ENCODE data around the gene SDS. TPM values are rescaled to one million over a fixed set of nuclear protein-coding genes. Genes with fewer than 3 reads are reported as not detected.

Gene SDS, protein sequence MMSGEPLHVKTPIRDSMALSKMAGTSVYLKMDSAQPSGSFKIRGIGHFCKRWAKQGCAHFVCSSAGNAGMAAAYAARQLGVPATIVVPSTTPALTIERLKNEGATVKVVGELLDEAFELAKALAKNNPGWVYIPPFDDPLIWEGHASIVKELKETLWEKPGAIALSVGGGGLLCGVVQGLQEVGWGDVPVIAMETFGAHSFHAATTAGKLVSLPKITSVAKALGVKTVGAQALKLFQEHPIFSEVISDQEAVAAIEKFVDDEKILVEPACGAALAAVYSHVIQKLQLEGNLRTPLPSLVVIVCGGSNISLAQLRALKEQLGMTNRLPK
- total RNA-seq (2014; rRNA removed; shearing (Covaris generic)) = not detected in 2 replicates

- peak; percentile 61 for DNase-seq (ENCODE audit: low read depth)
Observed at GRCh38 chr12:113403435-113404415, at the start of gene SDS. TSS of gene SDS (minus strand) at chr12:113403887. CDS start at chr12:113399708, 4,179 bp downstream.

- no peak for DNase-seq (ENCODE audit: low read depth)
Observed at GRCh38 chr12:113453330-113453729, 49.6 kb upstream of the SDS start.

DNA sequence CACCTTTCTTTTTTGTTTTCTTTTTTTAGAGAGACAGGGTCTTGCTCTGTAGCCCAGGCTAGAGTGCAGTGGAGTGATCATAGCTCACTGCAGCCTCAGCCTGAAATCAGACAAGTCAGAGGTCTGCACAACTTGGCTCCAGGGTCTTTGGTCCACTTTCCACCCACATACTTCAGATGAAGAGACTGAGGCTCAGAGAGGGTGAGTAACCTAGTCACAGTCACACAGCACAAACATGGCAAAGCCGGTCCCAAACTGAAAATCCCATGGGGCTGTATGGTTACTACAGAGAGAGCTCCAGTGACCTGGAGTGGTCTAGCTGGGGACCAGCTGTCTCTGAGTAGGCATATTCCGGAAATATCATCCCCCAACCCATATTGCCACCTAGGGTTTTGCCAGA lies 48.8 kb upstream of the SDS start:
- DNase-seq (ENCODE audit: low read depth) = no peak

DNA sequence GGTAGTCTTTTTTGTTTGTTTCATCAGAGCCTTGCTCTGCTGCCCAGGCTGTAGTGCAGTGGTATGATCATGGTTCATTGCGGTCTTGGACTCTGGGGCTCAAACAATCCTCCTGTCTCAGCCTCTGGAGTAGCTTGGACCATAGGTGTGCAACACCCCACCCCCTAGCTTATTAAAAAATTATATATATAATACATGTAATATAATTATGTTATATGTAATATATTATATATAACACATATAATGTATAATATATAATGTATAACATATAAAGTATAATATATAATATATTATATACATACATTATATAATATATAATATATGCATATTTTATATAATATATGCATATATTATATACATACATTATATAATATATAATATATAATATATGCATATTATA lies 46.2 kb upstream of the SDS start:
- no peak for DNase-seq (ENCODE audit: low read depth)

- no peak for DNase-seq (ENCODE audit: low read depth)
Observed at GRCh38 chr12:113449299-113449698, 45.6 kb upstream of the SDS start.

GRCh38 chr12:113448873-113449272 lies 45.2 kb upstream of the SDS start:
- no peak for DNase-seq (ENCODE audit: low read depth)

GRCh38 chr12:113445544-113446171 lies 42.0 kb upstream of the SDS start:
- peak; percentile 42 for DNase-seq (ENCODE audit: low read depth)

DNA sequence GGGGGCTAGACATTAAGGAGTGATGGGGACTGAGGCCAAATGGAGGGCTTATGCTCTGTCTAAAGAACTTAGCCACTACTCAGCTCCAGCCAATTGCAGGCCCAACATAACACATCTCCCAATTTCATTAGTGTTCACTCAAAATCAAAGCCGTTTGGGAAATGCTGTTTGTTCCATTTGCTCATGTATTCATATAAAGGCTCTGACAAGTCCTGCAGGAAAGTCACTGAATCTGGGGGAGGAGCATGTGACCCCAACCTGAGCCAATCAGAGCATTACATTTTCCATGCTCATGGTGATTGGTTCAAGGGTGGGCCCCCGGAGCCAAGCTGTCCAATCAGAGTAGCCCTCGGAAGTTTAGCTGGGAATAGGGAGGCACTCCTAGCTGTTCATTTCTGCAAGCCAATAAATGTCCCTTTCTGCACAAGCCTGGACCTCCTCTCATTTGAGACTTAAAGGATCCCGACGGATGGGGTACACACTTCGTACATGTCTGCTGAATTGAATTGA lies 39.4 kb upstream of the SDS start:
- no peak for DNase-seq (ENCODE audit: low read depth)

DNA sequence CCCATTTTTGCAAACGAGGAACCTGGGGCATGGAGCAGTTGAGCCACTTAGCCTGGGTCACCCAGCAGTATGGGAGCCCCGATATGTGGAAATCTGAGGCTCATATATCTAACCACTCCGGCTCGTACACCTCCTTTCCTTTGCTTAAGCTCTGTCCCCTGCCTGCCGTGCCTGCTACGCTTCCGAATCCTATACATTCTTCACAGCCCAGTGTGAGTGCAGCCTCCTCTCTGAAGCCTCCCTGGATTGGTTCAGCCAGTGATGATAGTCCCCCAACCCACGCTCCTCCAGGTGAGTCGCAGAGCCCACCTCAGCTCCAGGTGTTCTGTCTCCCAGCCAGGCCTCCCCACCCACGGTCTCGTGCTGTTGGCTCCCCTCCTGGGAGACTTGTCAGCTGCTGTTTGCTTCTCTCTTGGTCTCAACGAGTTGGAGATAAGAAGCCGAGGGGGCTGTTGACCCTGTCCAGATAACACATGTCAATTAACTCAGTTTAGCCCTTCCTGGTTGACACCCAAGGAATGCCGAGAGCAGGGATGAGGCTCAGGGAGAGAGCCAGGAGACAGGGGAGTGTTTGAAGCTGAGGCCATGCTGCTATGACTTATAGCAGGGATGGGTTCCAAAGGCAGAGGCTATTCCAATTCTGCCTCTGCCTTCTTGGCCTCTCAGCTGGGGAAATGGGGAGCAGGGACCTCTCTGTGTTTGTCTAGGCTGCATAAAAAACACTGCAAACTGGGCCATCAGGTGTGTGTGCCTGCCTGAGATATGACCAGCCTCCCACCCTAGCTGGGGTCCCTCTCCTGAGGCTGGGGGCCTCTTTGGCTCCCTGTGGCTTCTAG lies 37.5 kb upstream of the SDS start:
- no peak for DNase-seq (ENCODE audit: low read depth)

DNA sequence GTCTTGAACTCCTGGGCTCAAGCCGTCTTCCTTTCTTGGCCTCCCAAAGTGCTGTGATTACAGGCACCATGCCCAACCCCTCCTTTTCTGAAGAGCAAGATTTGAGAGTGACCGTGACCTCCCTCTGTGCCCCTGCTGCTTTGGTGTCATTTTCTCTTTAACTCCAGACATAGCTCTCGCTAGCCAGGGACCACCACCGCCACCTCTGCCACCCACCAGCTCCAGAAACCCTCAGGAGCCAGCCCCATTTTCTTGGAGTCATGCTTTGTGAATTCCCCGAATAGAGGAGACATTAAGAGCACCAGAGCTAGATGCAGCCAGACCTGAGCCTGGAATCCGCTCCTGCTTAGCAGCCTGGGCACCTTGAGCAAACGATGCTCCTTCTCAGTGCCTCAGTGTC lies 36.6 kb upstream of the SDS start:
- DNase-seq (ENCODE audit: low read depth) = no peak

GRCh38 chr12:113439606-113440030 lies 35.9 kb upstream of the SDS start:
- DNase-seq (ENCODE audit: low read depth) = peak; percentile 57

DNA sequence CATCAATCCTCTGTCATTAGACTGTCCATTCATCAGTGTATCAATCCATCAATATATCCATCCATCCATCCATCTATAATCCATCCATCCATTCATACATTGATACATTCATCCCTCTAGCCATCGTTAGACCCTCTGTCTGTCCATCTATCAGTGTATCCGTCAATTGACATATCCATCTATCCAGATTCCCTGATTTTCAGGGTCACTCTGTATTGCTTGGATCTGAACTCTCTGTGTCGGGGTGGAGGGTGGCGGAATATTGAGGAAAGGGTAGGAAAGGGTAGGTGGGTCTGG lies 35.6 kb upstream of the SDS start:
- DNase-seq (ENCODE audit: low read depth) = no peak

DNA sequence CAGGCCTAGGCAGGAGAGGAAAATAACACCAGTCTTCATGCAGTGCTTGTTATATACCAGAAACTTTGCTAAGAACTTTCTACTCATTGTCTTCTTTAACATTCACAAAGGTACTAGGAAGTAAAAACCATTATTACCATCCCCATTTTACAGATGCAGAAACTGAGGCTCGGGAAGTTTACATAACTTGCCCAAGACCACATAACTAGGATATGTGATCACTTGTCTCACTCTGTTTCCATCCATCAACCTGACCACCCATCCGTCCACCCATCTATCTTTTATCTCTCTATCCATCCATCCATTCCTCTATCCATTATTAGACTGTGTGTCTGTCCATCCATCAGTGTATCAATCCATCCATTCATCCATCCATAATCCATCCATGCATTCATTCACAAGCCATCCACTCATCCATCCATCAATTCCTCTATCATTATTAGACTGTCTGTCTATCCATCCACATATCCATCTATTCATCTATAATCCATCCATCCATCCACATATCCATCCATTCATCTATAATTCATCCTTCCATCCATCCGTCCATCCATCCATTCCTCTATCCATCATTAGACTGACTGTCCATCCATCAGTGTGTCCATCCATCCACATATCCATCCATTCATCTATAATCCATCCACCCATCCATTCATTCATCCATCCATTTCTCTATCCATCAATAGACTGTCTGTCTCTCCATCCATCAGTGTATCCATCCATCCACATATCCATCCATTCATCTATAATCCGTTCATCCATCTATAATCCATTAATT lies 35.0 kb upstream of the SDS start:
- DNase-seq (ENCODE audit: low read depth) = no peak

- no peak for DNase-seq (ENCODE audit: low read depth)
Observed at GRCh38 chr12:113437729-113438100, 34.0 kb upstream of the SDS start.

DNA sequence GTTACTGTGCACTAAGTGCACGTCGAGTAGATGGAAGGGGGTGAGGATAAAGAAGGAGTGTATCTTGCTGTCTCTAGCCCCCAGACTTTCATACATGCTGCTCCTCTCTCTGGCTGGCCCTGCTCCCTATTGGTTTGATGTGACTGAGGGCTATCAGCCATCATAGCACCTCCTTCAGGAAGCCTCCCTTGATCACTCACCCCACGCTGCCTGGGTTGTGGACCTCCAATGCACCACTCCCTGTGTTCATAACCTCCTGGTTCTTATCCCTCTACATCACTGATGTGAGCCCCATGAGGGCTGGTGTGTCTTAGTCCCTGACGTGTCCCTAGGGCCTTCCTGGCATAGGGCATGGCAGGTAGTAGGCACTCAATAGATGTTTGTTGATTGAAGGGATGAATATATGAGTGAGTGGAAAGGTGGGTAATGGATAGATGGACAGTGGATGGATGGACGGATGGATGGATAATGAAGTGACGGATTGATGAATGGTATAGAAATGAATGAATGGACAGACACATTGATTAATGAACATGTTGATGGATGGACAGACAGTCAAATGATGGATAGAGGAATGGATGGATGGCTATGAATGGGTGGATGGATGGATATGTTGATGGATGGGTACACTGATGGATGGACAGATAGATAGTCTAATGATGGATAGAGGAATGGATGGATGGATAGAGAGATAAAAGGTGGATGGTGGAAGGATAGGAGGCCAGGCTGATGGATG lies 33.5 kb upstream of the SDS start:
- DNase-seq (ENCODE audit: low read depth) = no peak

DNA sequence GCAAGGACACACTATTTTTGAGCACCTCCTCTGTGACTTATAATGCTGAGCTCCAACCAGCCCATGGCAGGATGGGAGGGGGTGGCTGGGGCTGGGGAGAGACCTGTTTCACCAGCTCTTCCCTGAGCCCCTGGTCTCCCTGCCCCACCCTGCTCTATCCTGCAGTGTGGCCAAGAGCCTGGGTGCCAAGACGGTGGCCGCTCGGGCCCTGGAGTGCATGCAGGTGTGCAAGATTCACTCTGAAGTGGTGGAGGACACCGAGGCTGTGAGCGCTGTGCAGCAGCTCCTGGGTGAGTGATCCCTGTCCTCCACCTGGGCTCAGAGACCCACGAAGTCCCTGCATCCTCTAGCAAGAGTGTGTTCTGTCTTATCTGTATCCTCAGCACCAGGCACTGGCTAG lies 32.9 kb upstream of the SDS start:
- no peak for DNase-seq (ENCODE audit: low read depth)

DNA sequence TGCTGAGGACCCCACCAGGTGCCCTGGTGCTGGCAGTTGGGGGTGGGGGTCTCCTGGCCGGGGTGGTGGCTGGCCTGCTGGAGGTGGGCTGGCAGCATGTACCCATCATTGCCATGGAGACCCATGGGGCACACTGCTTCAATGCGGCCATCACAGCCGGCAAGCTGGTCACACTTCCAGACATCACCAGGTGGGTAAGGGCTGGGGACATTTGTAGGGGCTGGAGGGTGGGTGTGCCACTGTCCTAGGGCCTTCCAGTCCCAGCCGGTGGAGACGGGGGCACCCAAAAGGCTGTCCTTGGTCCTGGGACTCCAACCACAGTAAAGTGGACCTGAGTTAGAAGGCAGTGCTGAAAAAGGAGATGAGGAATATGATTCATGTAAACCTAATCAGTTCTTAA lies 31.7 kb upstream of the SDS start:
- no peak for DNase-seq (ENCODE audit: low read depth)

- no peak for DNase-seq (ENCODE audit: low read depth)
Observed at GRCh38 chr12:113432986-113433385, 29.3 kb upstream of the SDS start.

GRCh38 chr12:113428482-113428881 lies 24.8 kb upstream of the SDS start:
- DNase-seq (ENCODE audit: low read depth) = no peak

GRCh38 chr12:113427882-113428281 lies 24.2 kb upstream of the SDS start:
- no peak for DNase-seq (ENCODE audit: low read depth)
